ENCODE data around the gene TF.
"Not testable (repeated sequence)": the region's sequence is repeated elsewhere in the genome, so short reads cannot be mapped to it uniquely, and the experiment has no call there.

Gene TF

GRCh38 chr3:133763797-133764683, 17.8 kb downstream of the TF start:
- FAIRE-seq (no peak), DNase-seq (ENCODE audit: low spot score) (no peak)

GRCh38 chr3:133765256-133765655, 19.1 kb downstream of the TF start:
- DNase-seq (ENCODE audit: low spot score) (no peak), FAIRE-seq (no peak)

GRCh38 chr3:133767607-133768006, 21.4 kb downstream of the TF start:
- DNase-seq (ENCODE audit: low spot score) (no peak), FAIRE-seq (no peak)

- no peak for FAIRE-seq
- no peak for DNase-seq (ENCODE audit: low spot score)
Measured at GRCh38 chr3:133769536-133769935, 23.3 kb downstream of the TF start.

- no peak for DNase-seq (ENCODE audit: low spot score)
- no peak for FAIRE-seq
Measured at GRCh38 chr3:133773732-133774131, 27.5 kb downstream of the TF start.

GRCh38 chr3:133775309-133775708, 29.1 kb downstream of the TF start:
- DNase-seq (ENCODE audit: low spot score) (no peak), FAIRE-seq (no peak)

- no peak for DNase-seq (ENCODE audit: low spot score)
- no peak for FAIRE-seq
Measured at GRCh38 chr3:133775835-133776234, 29.6 kb downstream of the TF start.

- FAIRE-seq (no peak), DNase-seq (ENCODE audit: low spot score) (no peak)
Measured at GRCh38 chr3:133776794-133777438, 30.7 kb downstream of the TF start.

- FAIRE-seq: no peak
- DNase-seq (ENCODE audit: low spot score): no peak
Measured at GRCh38 chr3:133777807-133778568, 31.8 kb downstream of the TF start.

GRCh38 chr3:133779626-133780203, 33.5 kb downstream of the TF start:
- DNase-seq (ENCODE audit: low spot score): no peak

GRCh38 chr3:133780756-133781155, 34.6 kb downstream of the TF start:
- not testable (repeated sequence) for FAIRE-seq; DNase-seq (ENCODE audit: low spot score)

More at GRCh38 chr3:133779626-133780203, 33.5 kb downstream of the TF start:
- FAIRE-seq: no peak

GRCh38 chr3:133781570-133781969, 35.4 kb downstream of the TF start:
- FAIRE-seq (no peak), DNase-seq (ENCODE audit: low spot score) (no peak)

GRCh38 chr3:133782454-133782853, 36.3 kb downstream of the TF start:
- DNase-seq (ENCODE audit: low spot score) (no peak), FAIRE-seq (no peak)

GRCh38 chr3:133783762-133784161, 37.6 kb downstream of the TF start:
- no peak for DNase-seq (ENCODE audit: low spot score)
- no peak for FAIRE-seq

GRCh38 chr3:133788024-133788423, 41.8 kb downstream of the TF start:
- FAIRE-seq: no peak
- DNase-seq (ENCODE audit: low spot score): no peak

GRCh38 chr3:133792171-133792763, 46.1 kb downstream of the TF start:
- no peak for DNase-seq (ENCODE audit: low spot score)
- no peak for FAIRE-seq

GRCh38 chr3:133797396-133798105, 51.4 kb downstream of the TF start:
- FAIRE-seq (no peak), DNase-seq (ENCODE audit: low spot score) (no peak)

GRCh38 chr3:133799794-133800585, 53.8 kb downstream of the TF start:
- FAIRE-seq (no peak), DNase-seq (ENCODE audit: low spot score) (no peak)

- DNase-seq (ENCODE audit: low spot score) (no peak), FAIRE-seq (no peak)
Measured at GRCh38 chr3:133803469-133803868, 57.3 kb downstream of the TF start.

- FAIRE-seq (no peak), DNase-seq (ENCODE audit: low spot score) (no peak)
Measured at GRCh38 chr3:133804896-133805295, 58.7 kb downstream of the TF start.
